Gastrocnemius medialis (tissue), 4 donors: ENCODE data around the gene P4HA2. TPM values are rescaled to one million over a fixed set of nuclear protein-coding genes. Genes with fewer than 3 reads are reported as not detected.

Source experiments
- ATAC-seq, 2 donors: fragments of 150-250 bp; one replicate each; pipeline ENCODE4 v1.9.1; 2016
- DNase-seq, 2 donors: peaks; one replicate each; pipeline ENCODE4 v3.0.0-alpha.2; 2019
- H3K27ac ChIP-seq, 4 donors: fragments of 200-600 bp; sonication (generic); 1 replicate in 1 of 4; 2 replicates in 3 of 4; pipeline ENCODE4 v1.5.1; 2016 to 2018; ENCODE audit warnings: mild to moderate bottlenecking in 2 of 4, moderate library complexity in 1 of 4
- H3K27me3 ChIP-seq, 3 donors: fragments of 200-600 bp; sonication (generic) in 2 of 3; 1 replicate in 1 of 3; 2 replicates in 2 of 3; pipeline versions ENCODE4 v1.5.1 to v1.6.0; 2016 to 2019; ENCODE audit warnings: mild to moderate bottlenecking in 1 of 3, moderate library complexity in 1 of 3
- H3K36me3 ChIP-seq, 2 donors: fragments of 200-600 bp; sonication (generic) in 1 of 2; one replicate each; pipeline ENCODE4 v1.5.1; 2017 to 2018
- H3K4me1 ChIP-seq, 2 donors: fragments of 200-600 bp; sonication (generic) in 1 of 2; one replicate each; pipeline ENCODE4 v1.5.1; 2016 to 2017; ENCODE audit warnings: mild to moderate bottlenecking in 2 of 2
- H3K4me3 ChIP-seq, 4 donors: fragments of 200-600 bp; sonication (generic) in 3 of 4; 1 replicate in 1 of 4; 2 replicates in 3 of 4; pipeline ENCODE4 v1.5.1; 2016 to 2019; ENCODE audit warnings: mild to moderate bottlenecking in 2 of 4
- H3K9me3 ChIP-seq, 3 donors: fragments of 200-600 bp; sonication (generic) in 2 of 3; 1 replicate in 1 of 3; 2 replicates in 2 of 3; pipeline ENCODE4 v1.5.1; 2016 to 2019
- POLR2A ChIP-seq, 2 donors: fragments of 450-650 bp; IDR thresholded peaks; one replicate each; pipeline ENCODE4 v1.6.1; 2017; ENCODE audit warnings: antibody characterized with exemption in 2 of 2, mild to moderate bottlenecking in 2 of 2, moderate library complexity in 2 of 2
- in situ Hi-C, 4 donors: fragments of 200-750 bp; cut with MboI; loops; one replicate each; pipeline versions ENCODE4 v1.15.0 to v1.8.0; 2017; ENCODE audit warnings: low sequenced_read_pairs in 4 of 4
- intact Hi-C: fragments of 100-400 bp; cut with DNase I; formaldehyde crosslinking; loops from one replicate; pipeline ENCODE4 v1.15.1; 2023; ENCODE audit warnings: low total_unique reads
- total RNA-seq, 4 donors: library from RNA; depleted of rRNA; stranded (reverse); fragments of >200 nt; gene quantifications; one replicate each; pipeline versions ENCODE4 v1.1.0 to v1.2.3, GENCODE V29; 2016
- TF ChIP-seq, protein P1 (sequence below), 5 experiments: fragments of 450-650 bp in 3 of 5; fragments of 200-600 bp in 2 of 5; sonication (generic) in 2 of 5; IDR thresholded peaks in 4 of 5; conservative IDR thresholded peaks in 1 of 5; 1 replicate in 4 of 5; 2 replicates in 1 of 5; pipeline ENCODE4 v1.5.1; 2016 to 2019; ENCODE audit warnings: antibody characterized with exemption in 5 of 5, mild to moderate bottlenecking in 3 of 5, moderate library complexity in 3 of 5

The P4HA2 gene
- total RNA-seq, 4 donors from 2014 or later: 5.8 to 15.7 (median 10.3) TPM

DNA sequence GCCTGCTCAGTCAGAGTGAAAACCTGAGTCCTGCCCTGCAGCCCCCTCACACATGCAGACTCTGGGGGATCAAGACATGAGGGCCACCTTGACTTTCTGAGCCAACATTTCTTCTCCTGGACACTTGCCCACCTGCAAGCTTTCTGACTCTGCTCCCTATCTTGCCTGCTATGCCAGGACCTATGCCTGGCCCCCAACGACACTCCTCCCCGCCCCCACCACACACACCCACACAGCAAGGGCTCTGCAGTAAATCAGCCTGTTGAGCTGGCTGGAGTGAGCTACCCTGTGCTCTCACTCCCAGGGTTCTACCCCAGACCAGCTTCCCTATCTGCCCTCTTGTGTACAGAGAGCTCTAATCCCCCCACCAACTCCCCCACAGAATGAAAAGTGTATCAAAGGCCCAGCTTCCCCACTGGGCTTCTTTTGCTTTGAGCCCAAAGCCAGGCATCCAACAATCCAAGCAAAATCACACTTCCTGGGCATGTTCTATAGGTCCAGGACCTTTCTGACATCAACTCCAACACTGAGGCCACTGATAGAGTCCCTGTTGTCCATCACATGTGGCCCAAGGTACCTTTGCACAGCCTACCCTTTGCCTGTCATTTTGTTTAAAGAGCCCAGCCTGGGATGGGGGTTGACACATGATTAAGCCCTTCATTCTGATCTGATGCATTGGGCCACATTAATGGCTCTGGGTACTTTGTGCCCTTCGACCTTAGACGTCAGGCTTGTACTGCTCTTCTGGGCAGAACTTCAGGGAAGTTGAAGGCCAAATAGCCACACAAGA, 37.1 kb upstream of the P4HA2 start:
- H3K9me3 ChIP-seq: no peaks in the 10 kb centered on the region
- intact Hi-C loops: no loop called here
- TF ChIP-seq, protein P1, sequence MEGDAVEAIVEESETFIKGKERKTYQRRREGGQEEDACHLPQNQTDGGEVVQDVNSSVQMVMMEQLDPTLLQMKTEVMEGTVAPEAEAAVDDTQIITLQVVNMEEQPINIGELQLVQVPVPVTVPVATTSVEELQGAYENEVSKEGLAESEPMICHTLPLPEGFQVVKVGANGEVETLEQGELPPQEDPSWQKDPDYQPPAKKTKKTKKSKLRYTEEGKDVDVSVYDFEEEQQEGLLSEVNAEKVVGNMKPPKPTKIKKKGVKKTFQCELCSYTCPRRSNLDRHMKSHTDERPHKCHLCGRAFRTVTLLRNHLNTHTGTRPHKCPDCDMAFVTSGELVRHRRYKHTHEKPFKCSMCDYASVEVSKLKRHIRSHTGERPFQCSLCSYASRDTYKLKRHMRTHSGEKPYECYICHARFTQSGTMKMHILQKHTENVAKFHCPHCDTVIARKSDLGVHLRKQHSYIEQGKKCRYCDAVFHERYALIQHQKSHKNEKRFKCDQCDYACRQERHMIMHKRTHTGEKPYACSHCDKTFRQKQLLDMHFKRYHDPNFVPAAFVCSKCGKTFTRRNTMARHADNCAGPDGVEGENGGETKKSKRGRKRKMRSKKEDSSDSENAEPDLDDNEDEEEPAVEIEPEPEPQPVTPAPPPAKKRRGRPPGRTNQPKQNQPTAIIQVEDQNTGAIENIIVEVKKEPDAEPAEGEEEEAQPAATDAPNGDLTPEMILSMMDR (IDR thresholded peaks at IDR 0.05 in 4 of 5, conservative IDR thresholded peaks at IDR 0.05 in 1 of 5): no peak
- TF ChIP-seq POLR2A (IDR thresholded peaks at IDR 0.05): no peak
- ATAC-seq (no peak), DNase-seq (no peak)
- no peak overlapping the region for H3K4me3 ChIP-seq
- H3K27ac ChIP-seq: peak overlapping the region; percentile 48 to 63 (median 57)
- in situ Hi-C loops: loop anchor here in 1 of 4 donors (25.0 kb wide), 1 partner anchor 248 kb away; no protein-coding TSS in a partner anchor
- H3K36me3 ChIP-seq: no peaks in the 10 kb centered on the region
- no peaks in the 10 kb centered on the region for H3K27me3 ChIP-seq
- peaks cover 6 to 14% of the 10 kb centered on the region in 2 donors for H3K4me1 ChIP-seq

DNA sequence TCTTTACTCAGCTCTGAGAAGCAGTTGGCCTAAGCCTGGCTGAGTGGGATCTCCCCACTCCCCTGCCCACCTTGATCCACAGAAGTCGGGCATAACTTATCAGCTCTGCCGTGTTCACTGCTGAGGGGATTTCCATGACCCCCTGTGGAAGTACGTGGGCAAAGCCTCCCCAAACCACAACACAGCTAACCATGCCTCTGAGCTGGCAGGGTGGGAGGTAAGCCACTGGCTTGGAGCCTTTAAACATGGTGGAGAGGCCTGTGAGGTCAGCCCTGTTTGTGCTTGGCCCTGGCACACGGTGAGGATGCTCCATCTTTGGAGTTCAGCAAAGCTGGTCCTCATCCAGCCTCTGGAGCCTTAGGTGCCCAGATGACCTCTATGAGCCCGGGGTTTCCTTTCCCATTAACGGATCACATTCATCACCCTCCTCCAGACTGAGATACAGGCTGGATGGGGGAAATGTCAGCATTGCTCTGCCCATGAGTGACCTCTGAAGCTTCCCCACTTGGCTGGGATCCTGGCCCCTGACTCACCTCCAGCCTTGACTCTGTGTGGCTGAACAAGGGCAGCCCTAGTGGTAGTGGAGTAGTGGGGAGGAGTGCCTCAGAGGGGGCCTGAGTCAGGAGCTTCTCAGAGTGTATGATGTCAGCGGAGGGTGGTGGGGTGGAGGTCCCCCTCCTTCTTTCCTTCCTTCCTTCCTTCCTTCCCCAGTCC, 36.1 kb upstream of the P4HA2 start:
- H3K4me1 ChIP-seq: peaks cover 9 to 14% of the 10 kb centered on the region in 2 donors
- H3K36me3 ChIP-seq: no peaks in the 10 kb centered on the region
- no peaks in the 10 kb centered on the region for H3K9me3 ChIP-seq
- no peak for TF ChIP-seq POLR2A (IDR thresholded peaks at IDR 0.05)
- TF ChIP-seq, protein P1 (IDR thresholded peaks at IDR 0.05 in 4 of 5, conservative IDR thresholded peaks at IDR 0.05 in 1 of 5): no peak
- H3K27ac ChIP-seq: peak overlapping the region in 1 of 4 donors; percentile 18
- DNase-seq: no peak
- intact Hi-C loops (no loop called here), in situ Hi-C loops (loop anchor here in 1 of 4 donors (25.0 kb wide), 1 partner anchor 249 kb away; no protein-coding TSS in a partner anchor)
- no peak overlapping the region for H3K4me3 ChIP-seq
- no peak for ATAC-seq
- H3K27me3 ChIP-seq: no peaks in the 10 kb centered on the region

DNA sequence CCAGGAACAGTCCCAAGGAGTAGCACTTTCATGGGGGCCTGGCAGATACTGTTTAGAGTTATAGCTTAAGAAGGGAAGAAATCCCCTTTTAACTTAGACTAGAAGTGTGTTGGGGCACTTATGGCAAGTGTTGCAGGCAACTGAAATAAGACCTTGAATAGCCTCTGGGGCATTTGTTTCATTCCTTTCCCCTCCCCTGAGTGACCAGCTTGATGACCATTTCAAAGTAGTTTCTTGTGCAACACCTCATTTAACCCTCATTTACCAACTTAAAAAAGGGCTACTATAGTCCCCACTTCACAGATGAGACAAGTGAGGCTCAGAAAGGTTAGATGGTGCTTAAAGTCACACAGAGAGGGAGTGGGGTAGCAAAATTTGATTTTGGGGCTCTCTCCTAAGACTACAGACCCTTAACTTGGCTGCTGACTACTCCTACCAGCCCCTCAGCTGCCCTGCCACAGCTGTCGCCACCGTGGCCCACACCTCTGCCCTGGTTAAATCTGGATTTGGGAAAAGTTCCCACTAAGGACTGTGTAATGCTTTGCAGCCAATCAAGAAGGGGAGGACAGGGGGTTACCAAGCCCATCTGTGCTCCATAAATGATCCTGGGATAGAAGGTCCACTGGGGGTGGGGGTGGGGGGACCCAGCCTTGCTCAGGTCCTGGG, 35.4 kb upstream of the P4HA2 start:
- Histone ChIP-seq H3K9me3 (no peaks in the 10 kb centered on the region), H3K4me1 (peaks cover 11 to 14% of the 10 kb centered on the region in 2 donors), H3K4me3 (no peak overlapping the region), H3K27me3 (peaks cover 0 to 3% (median 0%) of the 10 kb centered on the region in 3 donors), H3K36me3 (no peaks in the 10 kb centered on the region), H3K27ac (no peak overlapping the region)
- ATAC-seq (no peak), DNase-seq (no peak)
- intact Hi-C loops (no loop called here), in situ Hi-C loops (loop anchor here in 1 of 4 donors (25.0 kb wide), 1 partner anchor 249 kb away; no protein-coding TSS in a partner anchor)
- TF ChIP-seq, protein P1 (IDR thresholded peaks at IDR 0.05 in 4 of 5, conservative IDR thresholded peaks at IDR 0.05 in 1 of 5): no peak
- no peak for TF ChIP-seq POLR2A (IDR thresholded peaks at IDR 0.05)

DNA sequence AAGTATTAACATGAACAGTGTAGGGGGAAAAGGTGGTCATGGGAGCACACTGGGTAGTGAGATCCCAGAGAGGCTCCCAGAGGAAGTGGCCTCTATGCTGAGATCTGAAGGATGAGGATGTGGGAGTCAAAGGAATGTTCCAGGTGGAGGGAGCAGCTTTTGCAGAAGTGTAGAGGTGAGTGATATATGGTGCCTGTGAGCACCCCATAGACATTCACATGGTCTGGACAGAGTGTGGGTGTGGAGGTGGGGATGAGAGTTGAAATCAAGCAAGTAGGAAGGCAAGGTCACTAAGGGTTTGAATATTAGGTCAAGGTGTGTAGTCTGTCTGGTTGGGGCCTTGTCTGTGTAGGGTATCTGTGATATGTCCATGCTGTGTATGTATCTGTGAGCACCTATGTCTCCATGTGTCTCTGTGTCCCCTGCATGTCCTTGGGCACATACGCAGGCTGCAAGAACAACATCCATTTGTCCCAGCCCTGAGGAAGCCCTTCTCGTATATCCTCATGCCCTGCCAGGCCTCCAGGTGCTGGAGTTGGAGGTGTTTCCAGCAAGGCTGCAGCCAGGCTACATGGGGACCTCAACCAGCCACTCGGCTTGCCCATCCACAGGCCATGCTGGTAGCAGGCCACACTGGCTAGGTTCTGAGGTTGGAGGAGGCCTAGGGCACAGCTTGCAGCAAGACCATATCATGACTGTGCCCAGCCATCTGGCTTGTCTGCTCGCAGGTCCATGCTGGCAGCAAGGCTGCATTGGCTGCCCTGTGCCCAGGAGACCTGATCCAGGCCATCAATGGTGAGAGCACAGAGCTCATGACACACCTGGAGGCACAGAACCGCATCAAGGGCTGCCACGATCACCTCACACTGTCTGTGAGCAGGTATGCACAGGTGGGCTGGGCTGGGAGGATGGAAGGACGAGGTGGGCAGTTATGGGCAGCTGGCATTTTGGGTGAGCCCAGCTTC, 34.5 kb upstream of the P4HA2 start:
- DNase-seq (no peak), ATAC-seq (no peak)
- in situ Hi-C loops (loop anchor here in 1 of 4 donors (25.0 kb wide), 1 partner anchor 250 kb away; no protein-coding TSS in a partner anchor), intact Hi-C loops (no loop called here)
- Histone ChIP-seq H3K9me3 (no peaks in the 10 kb centered on the region), H3K4me1 (peaks cover 11 to 14% of the 10 kb centered on the region in 2 donors), H3K36me3 (no peaks in the 10 kb centered on the region), H3K4me3 (no peak overlapping the region), H3K27me3 (peaks cover 0 to 4% (median 0%) of the 10 kb centered on the region in 3 donors), H3K27ac (no peak overlapping the region)
- TF ChIP-seq, protein P1 (IDR thresholded peaks at IDR 0.05 in 4 of 5, conservative IDR thresholded peaks at IDR 0.05 in 1 of 5): no peak
- TF ChIP-seq POLR2A (IDR thresholded peaks at IDR 0.05): no peak
